Testis (tissue), 2 donors: ENCODE measurements around the gene MUC13.

Source experiments
- CTCF ChIP-seq, 3 experiments: fragments of 450-650 bp in 2 of 3; fragments of 200-600 bp in 1 of 3; sonication (generic) in 1 of 3; IDR thresholded peaks; one replicate each; pipeline ENCODE4 v1.5.1; 2016 to 2019; ENCODE audit warnings: antibody characterized with exemption in 3 of 3, mild to moderate bottlenecking in 2 of 3, moderate library complexity in 1 of 3
- POLR2A ChIP-seq: fragments of 450-650 bp; IDR thresholded peaks from one replicate; pipeline ENCODE4 v1.6.1; 2017; ENCODE audit warnings: antibody characterized with exemption, mild to moderate bottlenecking, moderate library complexity

- TF ChIP-seq POLR2A (no peak), CTCF (IDR thresholded peaks at IDR 0.05) (no peak)
These were observed 51.5 kb downstream of the MUC13 start for GRCh38 chr3:124882816-124883747.
